HG03575 (cell line): ENCODE measurements around the gene CLSTN1.
"Not testable (repeated sequence)": the region's sequence is repeated elsewhere in the genome, so short reads cannot be mapped to it uniquely, and the experiment has no call there.

Experiments used
- ATAC-seq: cut with Tn5 transposase; IDR thresholded peaks from one replicate; pipeline ENCODE4 v1.9.1; 2021; ENCODE audit not compliant: unreplicated experiment, insufficient number of reproducible peaks, low FRiP score; ENCODE audit errors: extremely low read depth

The CLSTN1 gene

GRCh38 chr1:9776685-9777084 is 47.1 kb downstream of the CLSTN1 start:
- no peak for ATAC-seq

GRCh38 chr1:9774712-9775679 is 48.8 kb downstream of the CLSTN1 start:
- no peak for ATAC-seq

- no peak for ATAC-seq
Observed at GRCh38 chr1:9770298-9770697, 53.5 kb downstream of the CLSTN1 start.

- no peak for ATAC-seq
Observed at GRCh38 chr1:9768983-9769382, 54.8 kb downstream of the CLSTN1 start.

DNA sequence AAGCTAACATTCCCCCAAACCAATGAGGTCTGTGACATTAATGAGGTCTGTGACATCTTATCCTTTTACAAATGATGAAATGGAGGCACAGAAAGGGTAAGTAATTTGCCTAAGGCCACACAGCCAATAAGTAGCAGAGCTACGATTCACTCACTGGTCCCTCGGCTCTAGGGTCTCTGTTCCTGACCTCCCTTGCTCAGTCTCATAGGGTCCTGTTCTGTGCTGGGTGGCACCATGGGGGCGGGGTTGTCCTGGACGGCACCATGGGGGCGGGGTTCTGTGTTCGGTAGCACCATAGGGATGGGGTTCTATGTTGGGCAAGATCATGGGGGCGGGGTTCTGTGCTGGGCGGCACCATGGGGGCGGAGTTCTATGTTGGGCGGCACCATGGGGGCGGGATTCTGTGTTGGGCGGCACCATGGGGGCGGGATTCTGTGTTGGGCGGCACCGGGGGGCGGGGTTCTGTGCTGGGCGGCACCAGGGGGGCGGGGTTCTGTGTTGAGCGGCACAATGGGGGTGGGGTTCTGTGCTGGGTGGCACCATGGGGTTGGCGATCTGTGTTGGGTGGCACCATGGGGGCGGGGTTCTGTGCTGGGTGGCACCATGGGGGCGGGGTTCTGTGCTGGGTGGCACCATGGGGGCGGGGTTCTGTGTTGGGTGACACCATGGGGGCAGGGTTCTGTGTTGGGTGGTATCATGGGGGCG is 55.6 kb downstream of the CLSTN1 start:
- ATAC-seq = no peak

DNA sequence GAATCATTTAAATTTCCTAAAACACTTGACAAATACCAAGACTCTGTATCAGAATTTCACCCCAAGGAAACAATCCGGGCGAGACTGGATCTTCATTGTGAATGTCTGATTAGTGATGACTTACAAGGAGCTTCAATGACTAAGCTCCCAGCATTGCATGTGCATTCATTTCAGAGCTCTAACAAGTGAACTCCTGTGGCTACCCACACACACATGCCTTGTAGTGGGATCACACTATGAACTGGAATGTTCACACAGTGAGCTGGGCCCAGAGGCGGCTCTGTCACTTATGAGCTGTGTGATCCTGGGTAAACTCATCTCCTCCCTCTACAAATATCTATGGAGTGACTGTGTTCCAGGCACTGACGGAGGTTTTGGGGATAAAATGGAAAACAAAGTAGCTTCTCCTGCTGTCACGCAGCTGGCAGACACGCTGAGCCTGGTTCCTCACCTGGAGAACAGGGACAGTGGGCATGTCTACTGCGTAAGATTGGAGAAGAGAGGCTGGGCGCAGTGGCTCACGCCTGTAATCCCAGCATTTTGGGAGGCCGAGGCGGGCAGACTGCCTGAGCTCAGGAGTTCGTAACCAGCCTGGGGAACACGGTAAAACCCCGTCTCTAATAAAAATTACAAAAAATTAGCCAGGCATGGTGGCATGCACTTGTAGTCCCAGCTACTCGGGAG is 56.9 kb downstream of the CLSTN1 start:
- no peak for ATAC-seq

- ATAC-seq = no peak
Observed at GRCh38 chr1:9764550-9764949, 59.2 kb downstream of the CLSTN1 start.

- ATAC-seq = no peak
Observed at GRCh38 chr1:9763914-9764313, 59.9 kb downstream of the CLSTN1 start.

- ATAC-seq = not testable (repeated sequence)
Observed at GRCh38 chr1:9762446-9762845, 61.3 kb downstream of the CLSTN1 start.

GRCh38 chr1:9761855-9762254 is 61.9 kb downstream of the CLSTN1 start:
- no peak for ATAC-seq

DNA sequence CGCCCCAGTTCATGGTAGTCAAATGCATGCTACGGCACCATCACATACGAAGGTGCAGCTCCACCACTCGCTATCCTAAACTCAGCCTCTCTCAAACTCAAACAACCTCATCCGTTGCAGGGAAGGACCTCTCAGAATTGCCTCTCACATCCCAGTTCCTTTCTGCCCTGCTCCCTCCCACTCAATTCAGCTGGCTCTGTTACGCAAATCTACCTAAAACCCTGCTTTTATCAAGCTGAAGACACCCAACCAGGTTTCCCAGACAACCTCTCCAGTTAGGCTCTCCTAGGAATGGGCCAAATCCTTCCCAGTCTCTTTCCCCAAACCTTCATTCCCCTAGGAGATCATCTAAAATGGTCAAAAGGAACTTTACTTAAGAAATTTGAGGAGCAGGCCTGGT is 62.9 kb downstream of the CLSTN1 start:
- no peak for ATAC-seq

GRCh38 chr1:9759939-9760338 is 63.8 kb downstream of the CLSTN1 start:
- ATAC-seq = no peak

GRCh38 chr1:9758559-9759121 is 65.1 kb downstream of the CLSTN1 start:
- no peak for ATAC-seq

- no peak for ATAC-seq
Observed at GRCh38 chr1:9755441-9755995, 68.2 kb downstream of the CLSTN1 start.

DNA sequence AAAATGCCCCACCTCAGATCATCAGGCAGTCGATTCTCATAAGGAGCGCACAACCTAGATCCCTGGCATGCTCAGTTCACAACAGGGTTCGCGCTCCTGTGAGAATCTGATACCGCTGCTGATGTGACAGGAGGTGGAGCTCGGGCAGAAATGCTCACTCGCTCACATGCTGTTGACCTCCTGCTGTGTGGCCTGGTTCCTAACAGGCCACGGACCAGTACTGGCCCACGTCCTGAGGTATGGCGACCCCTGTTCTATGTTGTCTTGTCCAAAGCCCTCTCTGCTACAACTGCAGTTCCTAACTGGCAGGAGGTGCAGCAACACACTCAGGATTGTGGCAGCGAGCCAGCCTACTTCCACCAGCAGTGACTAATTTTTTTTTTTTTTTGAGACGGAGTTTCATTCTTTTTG is 70.6 kb downstream of the CLSTN1 start:
- ATAC-seq = no peak

DNA sequence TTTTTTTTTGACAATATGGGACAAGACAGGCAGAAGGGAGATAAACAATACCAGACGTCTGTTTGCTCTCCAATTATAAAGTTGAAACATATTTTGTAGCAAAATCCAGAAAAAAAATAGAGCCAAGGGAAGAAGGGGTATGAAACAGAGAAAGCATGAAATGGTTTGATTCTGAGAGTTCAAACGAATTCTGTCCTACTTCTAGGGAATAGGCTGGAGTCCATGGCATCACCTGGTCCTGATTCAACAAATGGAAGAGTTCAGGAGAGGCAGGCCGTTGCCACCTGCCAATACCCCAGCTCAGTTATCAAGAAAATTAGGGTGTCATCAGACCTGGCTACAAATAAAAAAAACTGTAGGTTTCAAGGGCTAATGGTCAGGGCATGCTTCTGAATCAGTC is 71.8 kb downstream of the CLSTN1 start:
- no peak for ATAC-seq

- ATAC-seq = no peak
Observed at GRCh38 chr1:9749361-9749760, 74.4 kb downstream of the CLSTN1 start.

GRCh38 chr1:9748391-9748790 is 75.4 kb downstream of the CLSTN1 start:
- ATAC-seq = not testable (repeated sequence)

- ATAC-seq = no peak
Observed at GRCh38 chr1:9746651-9747050, 77.1 kb downstream of the CLSTN1 start.
